UCSD-AML1 (cell line): Measurements from ENCODE around the gene RIMBP2.

Source experiments
- DNase-seq: peaks from one replicate; lab custom pipeline; 2025; ENCODE audit not compliant: unreplicated experiment; lab: John Stamatoyannopoulos, UW

RIMBP2 gene

GRCh38 chr12:130577351-130577750 is 138.7 kb downstream of the RIMBP2 start:
- DNase-seq = no peak

GRCh38 chr12:130576371-130576816 is 139.7 kb downstream of the RIMBP2 start:
- no peak for DNase-seq

- DNase-seq = no peak
Observed at GRCh38 chr12:130574402-130574801, 141.7 kb downstream of the RIMBP2 start.

GRCh38 chr12:130573766-130574165 is 142.3 kb downstream of the RIMBP2 start:
- no peak for DNase-seq

- no peak for DNase-seq
Observed at GRCh38 chr12:130573235-130573634, 142.9 kb downstream of the RIMBP2 start.

- DNase-seq = no peak
Observed at GRCh38 chr12:130572553-130572952, 143.5 kb downstream of the RIMBP2 start.

GRCh38 chr12:130571734-130572133 is 144.4 kb downstream of the RIMBP2 start:
- no peak for DNase-seq

GRCh38 chr12:130571089-130571488 is 145.0 kb downstream of the RIMBP2 start:
- DNase-seq = peak; percentile 21

- DNase-seq = no peak
Observed at GRCh38 chr12:130569521-130569920, 146.6 kb downstream of the RIMBP2 start.

- DNase-seq = no peak
Observed at GRCh38 chr12:130568501-130568900, 147.6 kb downstream of the RIMBP2 start.

GRCh38 chr12:130568041-130568440 is 148.1 kb downstream of the RIMBP2 start:
- DNase-seq = no peak

- DNase-seq = no peak
Observed at GRCh38 chr12:130566446-130567155, 149.5 kb downstream of the RIMBP2 start.

GRCh38 chr12:130565189-130565588 is 150.9 kb downstream of the RIMBP2 start:
- DNase-seq = no peak

- no peak for DNase-seq
Observed at GRCh38 chr12:130563323-130563722, 152.8 kb downstream of the RIMBP2 start.

- DNase-seq = no peak
Observed at GRCh38 chr12:130562716-130563115, 153.4 kb downstream of the RIMBP2 start.

- DNase-seq = no peak
Observed at GRCh38 chr12:130560321-130560720, 155.8 kb downstream of the RIMBP2 start.

GRCh38 chr12:130559806-130560205 is 156.3 kb downstream of the RIMBP2 start:
- DNase-seq = no peak

GRCh38 chr12:130557886-130558765 is 158.0 kb downstream of the RIMBP2 start:
- DNase-seq = no peak

GRCh38 chr12:130557201-130557600 is 158.9 kb downstream of the RIMBP2 start:
- no peak for DNase-seq

GRCh38 chr12:130556486-130557055 is 159.5 kb downstream of the RIMBP2 start:
- no peak for DNase-seq

- DNase-seq = no peak
Observed at GRCh38 chr12:130555628-130556485, 160.2 kb downstream of the RIMBP2 start.
